OCI-LY1 (cell line): Measurements from ENCODE around the gene RAD54L2.

ENCODE experiments used
- CTCF ChIP-seq: fragments of 200-600 bp; sonication (generic), shearing (Covaris generic); IDR thresholded peaks from 2 replicates; pipeline ENCODE4 v1.5.1; 2017; ENCODE audit warnings: mild to moderate bottlenecking, antibody characterized with exemption, low read length, moderate library complexity, mixed read lengths
- EZH2 ChIP-seq: fragments of 200-600 bp; sonication (generic), shearing (Covaris generic); IDR thresholded peaks from 2 replicates; pipeline ENCODE4 v1.8.0; 2017; ENCODE audit warnings: borderline replicate concordance, mixed run types, mild to moderate bottlenecking, antibody characterized with exemption, low read length, moderate library complexity, mixed read lengths

- no peak for TF ChIP-seq CTCF
- no peak for TF ChIP-seq EZH2
Observed at GRCh38 chr3:51585871-51586270, 47.4 kb downstream of the RAD54L2 start.
